Liver (tissue), 9 donors: Measurements from ENCODE around the gene SERTAD2. TPM values are rescaled to one million over a fixed set of nuclear protein-coding genes. Genes with fewer than 3 reads are reported as not detected.

Experiments used
- DNase-seq: peaks from one replicate; pipeline ENCODE4 v3.0.0-alpha.2; 2017; ENCODE audit warnings: low spot score
- H3K27ac ChIP-seq, 2 donors: one replicate each; pipeline ENCODE4 v1.7.0; 2013; ENCODE audit warnings: inconsistent platforms in 2 of 2, low read length in 2 of 2, control low read depth in 1 of 2, low read depth in 1 of 2, mild to moderate bottlenecking in 1 of 2
- H3K27me3 ChIP-seq, 4 donors: one replicate each; pipeline versions ENCODE4 v1.6.1 to v1.7.0; 2013; ENCODE audit warnings: low read length in 3 of 4, inconsistent platforms in 1 of 4, mild to moderate bottlenecking in 1 of 4, moderate library complexity in 1 of 4; ENCODE audit not compliant: control insufficient read depth in 4 of 4, insufficient read depth in 4 of 4
- H3K36me3 ChIP-seq, 4 donors: one replicate each; pipeline versions ENCODE4 v1.6.1 to v1.7.0; 2013; ENCODE audit warnings: low read length in 3 of 4, mild to moderate bottlenecking in 3 of 4, low read depth in 1 of 4, moderate library complexity in 1 of 4; ENCODE audit not compliant: control insufficient read depth in 4 of 4, insufficient read depth in 3 of 4
- H3K4me1 ChIP-seq, 4 donors: one replicate each; pipeline versions ENCODE4 v1.6.1 to v1.7.0; 2013; ENCODE audit warnings: low read length in 3 of 4, mild to moderate bottlenecking in 3 of 4, moderate library complexity in 1 of 4; ENCODE audit not compliant: control insufficient read depth in 4 of 4, insufficient read depth in 4 of 4
- H3K4me3 ChIP-seq, 3 donors: one replicate each; pipeline versions ENCODE4 v1.6.1 to v1.7.0; 2013; ENCODE audit warnings: low read length in 3 of 3, control low read depth in 1 of 3, low read depth in 1 of 3, mild to moderate bottlenecking in 1 of 3
- H3K9ac ChIP-seq, 2 donors: one replicate each; pipeline ENCODE4 v1.7.0; 2013; ENCODE audit warnings: low read length in 2 of 2, mild to moderate bottlenecking in 2 of 2, moderate library complexity in 2 of 2, control low read depth in 1 of 2, low read depth in 1 of 2
- H3K9me3 ChIP-seq, 4 donors: one replicate each; pipeline versions ENCODE4 v1.6.1 to v1.7.0; 2013; ENCODE audit warnings: low read length in 3 of 4; ENCODE audit not compliant: control insufficient read depth in 4 of 4
- ATF3 ChIP-seq: IDR thresholded peaks from 2 replicates; pipeline ENCODE4 v1.6.1; 2016; ENCODE audit warnings: antibody characterized with exemption
- CTCF ChIP-seq: fragments of 150-350 bp; IDR thresholded peaks from 2 replicates; pipeline ENCODE4 v1.5.1; 2017; ENCODE audit warnings: improper control_type of control experiment, low read depth, low read length; ENCODE audit not compliant: missing input control
- EGR1 ChIP-seq, 2 donors: IDR thresholded peaks; 2 replicates each; pipeline ENCODE4 v1.6.1; 2016 to 2018; ENCODE audit warnings: antibody characterized with exemption in 2 of 2, low read depth in 2 of 2
- FOXA1 ChIP-seq: IDR thresholded peaks from 2 replicates; pipeline ENCODE4 v1.6.1; 2016; ENCODE audit warnings: antibody characterized with exemption
- FOXA2 ChIP-seq: IDR thresholded peaks from 2 replicates; pipeline ENCODE4 v1.6.1; 2016; ENCODE audit warnings: antibody characterized with exemption
- GABPA ChIP-seq, 2 donors: IDR thresholded peaks in 1 of 2; conservative IDR thresholded peaks in 1 of 2; 2 replicates each; pipeline ENCODE4 v1.6.1; 2016; ENCODE audit warnings: antibody characterized with exemption in 2 of 2, mild to moderate bottlenecking in 1 of 2, moderate library complexity in 1 of 2
- HNF4A ChIP-seq, 2 donors: conservative IDR thresholded peaks; 2 replicates each; pipeline ENCODE4 v1.6.1; 2016; ENCODE audit warnings: antibody characterized with exemption in 2 of 2, mild to moderate bottlenecking in 2 of 2
- HNF4G ChIP-seq: IDR thresholded peaks from 2 replicates; pipeline ENCODE4 v1.6.1; 2016; ENCODE audit warnings: antibody characterized with exemption
- JUND ChIP-seq, 2 donors: IDR thresholded peaks; 2 replicates each; pipeline ENCODE4 v1.6.1; 2016; ENCODE audit warnings: antibody characterized with exemption in 2 of 2
- MAX ChIP-seq: IDR thresholded peaks from 2 replicates; pipeline ENCODE4 v1.6.1; 2016; ENCODE audit warnings: antibody characterized with exemption
- NR2F2 ChIP-seq: IDR thresholded peaks from 2 replicates; pipeline ENCODE4 v1.6.1; 2016; ENCODE audit warnings: antibody characterized with exemption
- RAD21 ChIP-seq, 2 donors: IDR thresholded peaks; 2 replicates each; pipeline ENCODE4 v1.6.1; 2016; ENCODE audit warnings: antibody characterized with exemption in 2 of 2, mild to moderate bottlenecking in 2 of 2
- REST ChIP-seq: IDR thresholded peaks from 2 replicates; pipeline ENCODE4 v1.6.1; 2016; ENCODE audit warnings: antibody characterized with exemption, mild to moderate bottlenecking
- RXRA ChIP-seq, 2 donors: IDR thresholded peaks; 2 replicates each; pipeline ENCODE4 v1.6.1; 2017 to 2018; ENCODE audit warnings: antibody characterized with exemption in 2 of 2, mild to moderate bottlenecking in 1 of 2
- SP1 ChIP-seq: IDR thresholded peaks from 2 replicates; pipeline ENCODE4 v1.6.1; 2018; ENCODE audit warnings: antibody characterized with exemption, mild to moderate bottlenecking
- TAF1 ChIP-seq: conservative IDR thresholded peaks from 2 replicates; pipeline ENCODE4 v1.6.1; 2016; ENCODE audit warnings: antibody characterized with exemption, mild to moderate bottlenecking
- YY1 ChIP-seq: IDR thresholded peaks from 2 replicates; pipeline ENCODE4 v1.6.1; 2016; ENCODE audit warnings: antibody characterized with exemption, mild to moderate bottlenecking
- WGBS: extraction: QIAGEN DNeasy Blood & Tissue Kit; methylation state at CpG from one replicate; pipeline ENCODE4 v1.1.7; 2013; 5-methylcytosine and 5-hydroxymethylcytosine counted together
- polyA plus RNA-seq, 2 donors: library from polyadenylated mRNA; stranded (reverse) in 1 of 2; unstranded in 1 of 2; fragments of 200-250 nt in 1 of 2; fragments of >200 nt in 1 of 2; fragmentation: Nextera tagmentation in 1 of 2; extraction: Ambion mirVana in 1 of 2; gene quantifications; one replicate each; pipeline versions ENCODE4 v1.2.1 to v1.2.3, GENCODE V29; 2013 to 2015
- total RNA-seq, 2 donors: library from RNA; depleted of rRNA; stranded (reverse); fragments of >200 nt; gene quantifications; one replicate each; pipeline ENCODE4 v1.2.3, GENCODE V29; 2014
- donor health status: healthy.
- donor health status: healthy.
- donor health status: healthy.
- donor health status: healthy.
- donor health status: healthy.

SERTAD2 gene
- total and polyA plus RNA-seq, 4 donors, result 5.1 to 13.3 (median 6.4) TPM

- Histone ChIP-seq H3K9ac (peak overlapping the region; percentile 43), H3K4me1 (peaks cover 7 to 46% (median 33%) of the 10 kb centered on the region in 4 donors), H3K4me3 (peak overlapping the region in 2 of 3 donors; percentile 6 to 37), H3K27me3 (no peaks in the 10 kb centered on the region), H3K27ac (peak overlapping the region; percentile 5 to 51), H3K9me3 (no peaks in the 10 kb centered on the region), H3K36me3 (no peaks in the 10 kb centered on the region)
- no peak for TF ChIP-seq GABPA (IDR thresholded peaks at IDR 0.05 in 1 of 2, conservative IDR thresholded peaks at IDR 0.05 in 1 of 2)
- TF ChIP-seq CTCF, result no peak
- peak; percentile 77 for TF ChIP-seq REST
- TF ChIP-seq RXRA (IDR thresholded peaks at IDR 0.05), result no peak
- peak in 1 of 2 donors; percentile 7 for TF ChIP-seq RAD21 (IDR thresholded peaks at IDR 0.05)
- no peak for DNase-seq
- WGBS, result 47% methylated on average over 9 of the region's 9 CpGs
Measured at GRCh38 chr2:64683771-64684510, 30.2 kb upstream of the SERTAD2 start.

- Histone ChIP-seq H3K4me3 (no peak overlapping the region), H3K9ac (no peak overlapping the region), H3K9me3 (no peaks in the 10 kb centered on the region), H3K4me1 (peaks cover 2 to 44% (median 21%) of the 10 kb centered on the region in 4 donors), H3K36me3 (no peaks in the 10 kb centered on the region), H3K27me3 (no peaks in the 10 kb centered on the region), H3K27ac (no peak overlapping the region)
- DNase-seq, result no peak
- WGBS, result 86% methylated on average over 2 of the region's 2 CpGs
- TF ChIP-seq GABPA (IDR thresholded peaks at IDR 0.05 in 1 of 2, conservative IDR thresholded peaks at IDR 0.05 in 1 of 2) (no peak), RXRA (IDR thresholded peaks at IDR 0.05) (no peak), TAF1 (no peak), HNF4G (no peak), ATF3 (no peak), REST (no peak), YY1 (no peak), MAX (no peak), RAD21 (IDR thresholded peaks at IDR 0.05) (no peak), FOXA1 (no peak), CTCF (no peak), NR2F2 (no peak), EGR1 (IDR thresholded peaks at IDR 0.05; ENCODE audit: low read depth in 2 of 2) (no peak), SP1 (no peak), FOXA2 (no peak), HNF4A (conservative IDR thresholded peaks at IDR 0.05) (no peak), JUND (IDR thresholded peaks at IDR 0.05) (no peak)
Measured at GRCh38 chr2:64681479-64681967, 27.8 kb upstream of the SERTAD2 start.
